Measurements from ENCODE around the gene SDHA. TPM values are rescaled to one million over a fixed set of nuclear protein-coding genes. Genes with fewer than 3 reads are reported as not detected.
"Not testable (repeated sequence)": the region's sequence is repeated elsewhere in the genome, so short reads cannot be mapped to it uniquely, and the experiment has no call there.

The SDHA gene
- total and polyA plus RNA-seq, 9 of the 15 experiments (the other 6 are each of a cell fraction or from before 2014, with no cell fraction given), result 82.9 to 191 (median 130) TPM

DNA sequence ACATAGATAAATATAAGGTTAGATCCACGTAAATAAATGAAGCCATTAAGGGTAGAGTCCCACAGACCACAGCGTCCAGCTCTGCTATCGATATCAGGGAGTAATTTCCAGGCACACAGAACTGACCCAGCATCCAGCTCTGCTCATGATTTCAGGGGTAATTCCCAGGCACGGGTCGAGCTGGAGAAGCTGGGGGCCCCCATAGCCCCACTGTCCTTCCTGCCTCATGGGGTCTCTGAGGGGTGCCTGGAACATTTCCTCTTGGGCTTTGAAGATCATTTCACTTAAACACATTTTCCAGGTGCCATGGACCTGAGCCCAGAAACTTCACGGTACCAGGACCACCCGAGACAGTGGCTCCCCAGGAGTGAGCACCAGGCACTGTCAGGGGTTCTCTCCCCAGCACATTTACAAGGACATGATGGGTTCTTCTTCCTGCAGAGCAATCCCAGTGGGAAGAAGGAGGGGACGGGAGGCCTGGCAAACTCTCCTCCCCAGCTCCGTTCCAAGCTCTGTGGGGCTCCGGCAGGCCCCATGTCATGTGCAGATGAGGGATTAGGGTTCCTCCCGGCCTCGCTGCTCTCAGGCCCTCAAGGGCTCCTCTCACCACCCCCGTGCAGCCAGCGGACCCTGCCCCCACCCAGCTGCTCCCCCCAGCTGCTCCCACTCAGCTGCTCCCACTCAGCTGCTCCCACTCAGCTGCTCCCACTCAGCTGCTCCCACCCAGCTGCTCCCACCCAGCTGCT lies 80.0 kb downstream of the SDHA start:
- H3K36me3 ChIP-seq (ENCODE audit: control insufficient read depth, insufficient read depth, low read length); H3K79me2 ChIP-seq (ENCODE audit: control insufficient read depth, insufficient read depth, low read length); H3K27me3 ChIP-seq (ENCODE audit: control insufficient read depth in 2 of 2, insufficient read depth in 2 of 2, low read length in 2 of 2); BruUV-seq (replicated peaks); H3K27ac ChIP-seq (ENCODE audit: extremely low read depth, low read depth, low read length); CTCF ChIA-PET (ENCODE audit: low intra/inter-chr PET ratio); H3K9ac ChIP-seq (ENCODE audit: insufficient read depth in 1 of 2, low read depth in 2 of 2, low read length in 2 of 2); H3K9me1 ChIP-seq (ENCODE audit: control insufficient read depth, insufficient read depth, low read length); H2AFZ ChIP-seq (ENCODE audit: low read depth, low read length); H3K4me1 ChIP-seq (replicated peaks in 1 of 2; ENCODE audit: control insufficient read depth in 2 of 2, insufficient read depth in 2 of 2, low read length in 2 of 2); DNase-seq (ENCODE audit: extremely low read depth in 1 of 4, low spot score in 3 of 4); H4K20me1 ChIP-seq (replicated peaks; ENCODE audit: control insufficient read depth, insufficient read depth, low read length); H3K9me3 ChIP-seq (replicated peaks; ENCODE audit: control insufficient read depth, insufficient read depth, low read depth, low read length); in situ Hi-C loops (cut with MboI); H3K4me2 ChIP-seq (ENCODE audit: insufficient read depth, low read length); ATAC-seq; FAIRE-seq; H3K4me3 ChIP-seq; intact Hi-C loops (cut with micrococcal nuclease): not testable (repeated sequence)
- POLR2A ChIA-PET, result interaction anchor here (0.5 kb wide), 1 partner anchor 345 kb away, joined by 3 read pairs; no protein-coding TSS in a partner anchor
- WGBS (ENCODE audit: insufficient coverage, low coverage, missing lambda C conversion rate), result 99% methylated on average over 8 of the region's 14 CpGs

DNA sequence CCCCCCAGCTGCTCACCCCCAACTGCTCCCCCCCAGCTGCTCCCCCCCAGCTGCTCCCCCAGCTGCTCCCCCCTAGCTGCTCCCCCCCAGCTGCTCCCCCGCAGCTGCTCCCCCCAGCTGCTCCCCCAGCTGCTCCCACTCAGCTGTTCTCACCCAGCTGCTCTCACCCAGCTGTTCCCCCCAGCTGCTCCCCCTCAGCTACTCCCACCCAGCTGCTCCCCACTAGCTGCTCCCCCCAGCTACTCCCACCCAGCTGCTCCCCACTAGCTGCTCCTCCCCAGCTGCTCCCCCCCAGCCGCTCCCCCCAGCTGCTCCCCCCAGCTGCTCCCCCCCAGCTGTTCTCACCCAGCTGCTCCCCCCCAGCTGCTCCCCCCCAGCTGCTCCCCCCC lies 80.6 kb downstream of the SDHA start:
- FAIRE-seq (no peak), DNase-seq (ENCODE audit: extremely low read depth in 1 of 4, low spot score in 3 of 4) (no peak), ATAC-seq (no peak)
- POLR2A ChIA-PET, result interaction anchor here (0.5 to 0.6 kb wide), 2 partner anchors 345 to 997 kb away, joined by 3 read pairs; no protein-coding TSS in a partner anchor
- no peak overlapping the region for H3K27ac ChIP-seq (ENCODE audit: extremely low read depth, low read depth, low read length)
- no peak overlapping the region for H3K4me2 ChIP-seq (ENCODE audit: insufficient read depth, low read length)
- H4K20me1 ChIP-seq (replicated peaks; ENCODE audit: control insufficient read depth, insufficient read depth, low read length), result peaks cover 8% of the 10 kb centered on the region
- no peak overlapping the region for H3K9ac ChIP-seq (ENCODE audit: insufficient read depth in 1 of 2, low read depth in 2 of 2, low read length in 2 of 2)
- no TSS peak for BruUV-seq (replicated peaks)
- 0% methylated on average over 1 of the region's 2 CpGs for WGBS (ENCODE audit: insufficient coverage, low coverage, missing lambda C conversion rate)
- H3K4me1 ChIP-seq (replicated peaks in 1 of 2; ENCODE audit: control insufficient read depth in 2 of 2, insufficient read depth in 2 of 2, low read length in 2 of 2), result 0 out of 5 replicates have a peak, but pooled peaks cover 0 to 3% of the 10 kb centered on the region in 2 experiments
- H2AFZ ChIP-seq (ENCODE audit: low read depth, low read length), result no peak overlapping the region
- H3K79me2 ChIP-seq (ENCODE audit: control insufficient read depth, insufficient read depth, low read length), result no peaks in the 10 kb centered on the region; the same call in none of the 3 replicates
- H3K9me1 ChIP-seq (ENCODE audit: control insufficient read depth, insufficient read depth, low read length), result peaks cover 3% of the 10 kb centered on the region
- no peak overlapping the region for H3K4me3 ChIP-seq
- CTCF ChIA-PET (ENCODE audit: low intra/inter-chr PET ratio), result no interaction called here
- H3K27me3 ChIP-seq (ENCODE audit: control insufficient read depth in 2 of 2, insufficient read depth in 2 of 2, low read length in 2 of 2), result no peaks in the 10 kb centered on the region
- in situ Hi-C loops (cut with MboI) (no loop called here), intact Hi-C loops (cut with micrococcal nuclease) (no loop called here)
- no peaks in the 10 kb centered on the region for H3K9me3 ChIP-seq (replicated peaks; ENCODE audit: control insufficient read depth, insufficient read depth, low read depth, low read length)
- no peaks in the 10 kb centered on the region for H3K36me3 ChIP-seq (ENCODE audit: control insufficient read depth, insufficient read depth, low read length)
- no peak for TF ChIP-seq TAF1 (IDR thresholded peaks at IDR 0.05; ENCODE audit: control insufficient read depth, extremely low read depth, insufficient read depth, low read length, severe bottlenecking)
- no peak for TF ChIP-seq SREBF2 (CRISPR knock-in tag; IDR thresholded peaks at IDR 0.05)
- TF ChIP-seq SNIP1 (IDR thresholded peaks at IDR 0.05; ENCODE audit: low read depth), result no peak
- TF ChIP-seq ZEB2 (IDR thresholded peaks at IDR 0.05), result no peak
- no peak for TF ChIP-seq ILF3 (IDR thresholded peaks at IDR 0.05; ENCODE audit: borderline replicate concordance)
- TF ChIP-seq, protein P1, sequence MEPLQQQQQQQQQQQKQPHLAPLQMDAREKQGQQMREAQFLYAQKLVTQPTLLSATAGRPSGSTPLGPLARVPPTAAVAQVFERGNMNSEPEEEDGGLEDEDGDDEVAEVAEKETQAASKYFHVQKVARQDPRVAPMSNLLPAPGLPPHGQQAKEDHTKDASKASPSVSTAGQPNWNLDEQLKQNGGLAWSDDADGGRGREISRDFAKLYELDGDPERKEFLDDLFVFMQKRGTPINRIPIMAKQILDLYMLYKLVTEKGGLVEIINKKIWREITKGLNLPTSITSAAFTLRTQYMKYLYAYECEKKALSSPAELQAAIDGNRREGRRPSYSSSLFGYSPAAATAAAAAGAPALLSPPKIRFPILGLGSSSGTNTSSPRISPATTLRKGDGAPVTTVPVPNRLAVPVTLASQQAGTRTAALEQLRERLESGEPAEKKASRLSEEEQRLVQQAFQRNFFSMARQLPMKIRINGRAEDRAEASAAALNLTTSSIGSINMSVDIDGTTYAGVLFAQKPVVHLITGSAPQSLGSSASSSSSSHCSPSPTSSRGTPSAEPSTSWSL (CRISPR knock-in tag; IDR thresholded peaks at IDR 0.05; ENCODE audit: borderline replicate concordance), result no peak
- TF ChIP-seq, protein P2, sequence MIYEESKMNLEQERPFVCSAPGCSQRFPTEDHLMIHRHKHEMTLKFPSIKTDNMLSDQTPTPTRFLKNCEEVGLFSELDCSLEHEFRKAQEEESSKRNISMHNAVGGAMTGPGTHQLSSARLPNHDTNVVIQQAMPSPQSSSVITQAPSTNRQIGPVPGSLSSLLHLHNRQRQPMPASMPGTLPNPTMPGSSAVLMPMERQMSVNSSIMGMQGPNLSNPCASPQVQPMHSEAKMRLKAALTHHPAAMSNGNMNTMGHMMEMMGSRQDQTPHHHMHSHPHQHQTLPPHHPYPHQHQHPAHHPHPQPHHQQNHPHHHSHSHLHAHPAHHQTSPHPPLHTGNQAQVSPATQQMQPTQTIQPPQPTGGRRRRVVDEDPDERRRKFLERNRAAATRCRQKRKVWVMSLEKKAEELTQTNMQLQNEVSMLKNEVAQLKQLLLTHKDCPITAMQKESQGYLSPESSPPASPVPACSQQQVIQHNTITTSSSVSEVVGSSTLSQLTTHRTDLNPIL (CRISPR knock-in tag; IDR thresholded peaks at IDR 0.05), result no peak
- TF ChIP-seq, protein P3, sequence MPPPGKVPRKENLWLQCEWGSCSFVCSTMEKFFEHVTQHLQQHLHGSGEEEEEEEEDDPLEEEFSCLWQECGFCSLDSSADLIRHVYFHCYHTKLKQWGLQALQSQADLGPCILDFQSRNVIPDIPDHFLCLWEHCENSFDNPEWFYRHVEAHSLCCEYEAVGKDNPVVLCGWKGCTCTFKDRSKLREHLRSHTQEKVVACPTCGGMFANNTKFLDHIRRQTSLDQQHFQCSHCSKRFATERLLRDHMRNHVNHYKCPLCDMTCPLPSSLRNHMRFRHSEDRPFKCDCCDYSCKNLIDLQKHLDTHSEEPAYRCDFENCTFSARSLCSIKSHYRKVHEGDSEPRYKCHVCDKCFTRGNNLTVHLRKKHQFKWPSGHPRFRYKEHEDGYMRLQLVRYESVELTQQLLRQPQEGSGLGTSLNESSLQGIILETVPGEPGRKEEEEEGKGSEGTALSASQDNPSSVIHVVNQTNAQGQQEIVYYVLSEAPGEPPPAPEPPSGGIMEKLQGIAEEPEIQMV (tag; conservative IDR thresholded peaks at IDR 0.05; ENCODE audit: low read depth), result no peak

Data from K562 (cell line).